Ishikawa (cell line): ENCODE data around the gene SS18L1.

Experiments used
- CREB1 ChIP-seq: IDR thresholded peaks from 2 replicates; pipeline ENCODE4 v1.6.1; 2012; ENCODE audit warnings: low read depth
- EP300 ChIP-seq: IDR thresholded peaks from 2 replicates; pipeline ENCODE4 v1.6.1; 2012; ENCODE audit warnings: borderline replicate concordance
- RAD21 ChIP-seq: IDR thresholded peaks from 2 replicates; pipeline ENCODE4 v1.6.1; 2012; ENCODE audit warnings: low read depth
- TAF1 ChIP-seq: IDR thresholded peaks from 2 replicates; pipeline ENCODE4 v1.6.1; 2012; ENCODE audit warnings: low read depth, mild to moderate bottlenecking
- TCF12 ChIP-seq: IDR thresholded peaks from 2 replicates; pipeline ENCODE4 v1.6.1; 2012; ENCODE audit warnings: low read depth
- TEAD4 ChIP-seq: IDR thresholded peaks from 2 replicates; pipeline ENCODE4 v1.6.1; 2012
- YY1 ChIP-seq: IDR thresholded peaks from 2 replicates; pipeline ENCODE4 v1.6.1; 2012; ENCODE audit warnings: low read depth
- ZBTB7A ChIP-seq: IDR thresholded peaks from 2 replicates; pipeline ENCODE4 v1.6.1; 2012; ENCODE audit warnings: low read depth
- TF ChIP-seq, protein P1 (sequence below): IDR thresholded peaks from 2 replicates; pipeline ENCODE4 v1.6.1; 2012; ENCODE audit warnings: low read depth, mild to moderate bottlenecking

DNA sequence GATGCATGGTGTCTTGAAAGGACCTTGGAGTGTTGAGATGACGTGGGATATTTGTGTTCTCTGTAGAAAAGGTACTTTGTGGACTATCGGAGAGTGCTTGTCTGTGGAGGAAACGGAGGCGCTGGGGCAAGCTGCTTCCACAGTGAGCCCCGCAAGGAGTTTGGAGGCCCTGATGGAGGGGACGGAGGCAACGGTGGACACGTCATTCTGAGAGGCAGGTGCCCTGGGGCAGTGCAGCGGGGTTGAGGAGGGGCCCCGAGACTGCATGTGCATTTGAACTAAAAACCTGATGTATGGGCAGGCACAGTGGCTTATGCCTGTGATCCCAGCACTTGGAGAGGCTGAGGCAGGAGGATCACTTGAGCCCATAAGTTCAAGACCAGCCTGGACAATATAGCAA, 52.2 kb downstream of the SS18L1 start:
- TF ChIP-seq YY1: no peak
- no peak for TF ChIP-seq EP300
- TF ChIP-seq CREB1: no peak
- TF ChIP-seq TCF12: no peak
- TF ChIP-seq ZBTB7A: no peak
- TF ChIP-seq, protein P1, sequence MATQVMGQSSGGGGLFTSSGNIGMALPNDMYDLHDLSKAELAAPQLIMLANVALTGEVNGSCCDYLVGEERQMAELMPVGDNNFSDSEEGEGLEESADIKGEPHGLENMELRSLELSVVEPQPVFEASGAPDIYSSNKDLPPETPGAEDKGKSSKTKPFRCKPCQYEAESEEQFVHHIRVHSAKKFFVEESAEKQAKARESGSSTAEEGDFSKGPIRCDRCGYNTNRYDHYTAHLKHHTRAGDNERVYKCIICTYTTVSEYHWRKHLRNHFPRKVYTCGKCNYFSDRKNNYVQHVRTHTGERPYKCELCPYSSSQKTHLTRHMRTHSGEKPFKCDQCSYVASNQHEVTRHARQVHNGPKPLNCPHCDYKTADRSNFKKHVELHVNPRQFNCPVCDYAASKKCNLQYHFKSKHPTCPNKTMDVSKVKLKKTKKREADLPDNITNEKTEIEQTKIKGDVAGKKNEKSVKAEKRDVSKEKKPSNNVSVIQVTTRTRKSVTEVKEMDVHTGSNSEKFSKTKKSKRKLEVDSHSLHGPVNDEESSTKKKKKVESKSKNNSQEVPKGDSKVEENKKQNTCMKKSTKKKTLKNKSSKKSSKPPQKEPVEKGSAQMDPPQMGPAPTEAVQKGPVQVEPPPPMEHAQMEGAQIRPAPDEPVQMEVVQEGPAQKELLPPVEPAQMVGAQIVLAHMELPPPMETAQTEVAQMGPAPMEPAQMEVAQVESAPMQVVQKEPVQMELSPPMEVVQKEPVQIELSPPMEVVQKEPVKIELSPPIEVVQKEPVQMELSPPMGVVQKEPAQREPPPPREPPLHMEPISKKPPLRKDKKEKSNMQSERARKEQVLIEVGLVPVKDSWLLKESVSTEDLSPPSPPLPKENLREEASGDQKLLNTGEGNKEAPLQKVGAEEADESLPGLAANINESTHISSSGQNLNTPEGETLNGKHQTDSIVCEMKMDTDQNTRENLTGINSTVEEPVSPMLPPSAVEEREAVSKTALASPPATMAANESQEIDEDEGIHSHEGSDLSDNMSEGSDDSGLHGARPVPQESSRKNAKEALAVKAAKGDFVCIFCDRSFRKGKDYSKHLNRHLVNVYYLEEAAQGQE: no peak
- no peak for TF ChIP-seq TEAD4
- TF ChIP-seq TAF1: no peak
- no peak for TF ChIP-seq RAD21
